Esophagus squamous epithelium (tissue), 5 donors: ENCODE results near the gene TSHZ2. TPM values are rescaled to one million over a fixed set of nuclear protein-coding genes. Genes with fewer than 3 reads are reported as not detected.

Experiments used
- DNase-seq: peaks from one replicate; lab custom pipeline; 2025; lab: John Stamatoyannopoulos, UW
- H3K27ac ChIP-seq, 4 donors: fragments of 200-600 bp; sonication (generic); one replicate each; pipeline ENCODE4 v1.5.1; 2016 to 2019; ENCODE audit warnings: mild to moderate bottlenecking in 1 of 4
- H3K27me3 ChIP-seq, 4 donors: fragments of 200-600 bp; sonication (generic); 1 replicate in 3 of 4; 2 replicates in 1 of 4; pipeline versions ENCODE4 v1.5.1 to v1.6.0; 2017 to 2021; ENCODE audit warnings: antibody characterized with exemption in 1 of 4
- H3K36me3 ChIP-seq, 3 donors: fragments of 200-600 bp; sonication (generic); one replicate each; pipeline ENCODE4 v1.5.1; 2016 to 2019
- H3K4me1 ChIP-seq, 3 donors: fragments of 200-600 bp; sonication (generic); one replicate each; pipeline ENCODE4 v1.5.1; 2017 to 2019
- H3K4me3 ChIP-seq, 4 donors: fragments of 200-600 bp; sonication (generic); 1 replicate in 3 of 4; 2 replicates in 1 of 4; pipeline ENCODE4 v1.5.1; 2016 to 2019; ENCODE audit warnings: mild to moderate bottlenecking in 2 of 4, moderate library complexity in 1 of 4
- H3K9me3 ChIP-seq, 3 donors: fragments of 200-600 bp; sonication (generic); one replicate each; pipeline ENCODE4 v1.5.1; 2016 to 2019
- CTCF ChIP-seq, 6 experiments: fragments of 450-650 bp in 4 of 6; fragments of 200-600 bp in 2 of 6; sonication (generic) in 2 of 6; IDR thresholded peaks; one replicate each; pipeline ENCODE4 v1.5.1; 2016 to 2019; ENCODE audit warnings: antibody characterized with exemption in 6 of 6, mild to moderate bottlenecking in 4 of 6, moderate library complexity in 4 of 6
- POLR2A ChIP-seq, 4 donors: fragments of 450-650 bp; IDR thresholded peaks; one replicate each; pipeline ENCODE4 v1.6.1; 2017; ENCODE audit warnings: antibody characterized with exemption in 4 of 4, mild to moderate bottlenecking in 4 of 4, moderate library complexity in 3 of 4
- WGBS, 2 donors: methylation state at CpG; one replicate each; pipeline ENCODE4 v1.1.5; 2018; 5-methylcytosine and 5-hydroxymethylcytosine counted together
- intact Hi-C: fragments of 100-400 bp; cut with DNase I; formaldehyde crosslinking; loops from one replicate; pipeline ENCODE4 v1.15.0; 2022
- total RNA-seq, 4 donors: library from RNA; depleted of rRNA; stranded (reverse); fragments of >200 nt; gene quantifications; one replicate each; pipeline ENCODE4 v1.1.0, GENCODE V29; 2016
- donor health status: DM: yes; HTN: yes; CAD: no.

TSHZ2 gene
- total RNA-seq, 4 donors from 2014 or later, result 4.7 to 22.0 (median 12.9) TPM

- 84 to 88% methylated on average over 8 to 9 of the region's 9 CpGs for WGBS, 2 donors
- no peaks in the 10 kb centered on the region for H3K36me3 ChIP-seq
- H3K4me1 ChIP-seq, result peaks cover 0 to 8% (median 0%) of the 10 kb centered on the region in 3 donors
- DNase-seq, result no peak
- no peak for TF ChIP-seq POLR2A (IDR thresholded peaks at IDR 0.05)
- TF ChIP-seq CTCF (IDR thresholded peaks at IDR 0.05), result no peak
- H3K4me3 ChIP-seq, result no peak overlapping the region
- intact Hi-C loops, result no loop called here
- no peaks in the 10 kb centered on the region for H3K9me3 ChIP-seq
- no peak overlapping the region for H3K27ac ChIP-seq
- H3K27me3 ChIP-seq, result no peaks in the 10 kb centered on the region
Measured at GRCh38 chr20:53332022-53332837, 360.1 kb downstream of the TSHZ2 start.

GRCh38 chr20:53334861-53335260 lies 362.7 kb downstream of the TSHZ2 start:
- TF ChIP-seq CTCF (IDR thresholded peaks at IDR 0.05), result no peak
- no peak for TF ChIP-seq POLR2A (IDR thresholded peaks at IDR 0.05)
- WGBS, 2 donors, result 77 to 79% methylated on average over 8 of the region's 8 CpGs

GRCh38 chr20:53335555-53335954 lies 363.4 kb downstream of the TSHZ2 start:
- intact Hi-C loops, result no loop called here

More at GRCh38 chr20:53334861-53335260, 362.7 kb downstream of the TSHZ2 start:
- H3K27ac ChIP-seq, result no peak overlapping the region
- H3K27me3 ChIP-seq, result no peaks in the 10 kb centered on the region
- no peak overlapping the region for H3K4me3 ChIP-seq
- H3K4me1 ChIP-seq, result peaks cover 0 to 8% (median 0%) of the 10 kb centered on the region in 3 donors
- H3K9me3 ChIP-seq, result no peaks in the 10 kb centered on the region
- no peaks in the 10 kb centered on the region for H3K36me3 ChIP-seq
- intact Hi-C loops, result no loop called here
- DNase-seq, result no peak

GRCh38 chr20:53336892-53337291 lies 364.7 kb downstream of the TSHZ2 start:
- no peak overlapping the region for H3K4me3 ChIP-seq
- no peaks in the 10 kb centered on the region for H3K4me1 ChIP-seq
- no peak overlapping the region for H3K27ac ChIP-seq
- WGBS, 2 donors, result 76 to 90% methylated on average over 3 of the region's 3 CpGs
- no peaks in the 10 kb centered on the region for H3K9me3 ChIP-seq
- no peak for DNase-seq
- TF ChIP-seq CTCF (IDR thresholded peaks at IDR 0.05) (no peak), POLR2A (IDR thresholded peaks at IDR 0.05) (no peak)
- H3K36me3 ChIP-seq, result no peaks in the 10 kb centered on the region
- no peaks in the 10 kb centered on the region for H3K27me3 ChIP-seq
- intact Hi-C loops, result no loop called here

More at GRCh38 chr20:53335555-53335954, 363.4 kb downstream of the TSHZ2 start:
- no peaks in the 10 kb centered on the region for H3K27me3 ChIP-seq
- DNase-seq, result no peak
- peaks cover 0 to 8% (median 0%) of the 10 kb centered on the region in 3 donors for H3K4me1 ChIP-seq
- WGBS, 2 donors, result 89 to 92% methylated on average over 6 of the region's 6 CpGs
- no peaks in the 10 kb centered on the region for H3K36me3 ChIP-seq
- no peak for TF ChIP-seq POLR2A (IDR thresholded peaks at IDR 0.05)
- no peak for TF ChIP-seq CTCF (IDR thresholded peaks at IDR 0.05)
- no peaks in the 10 kb centered on the region for H3K9me3 ChIP-seq
- H3K4me3 ChIP-seq, result no peak overlapping the region
- no peak overlapping the region for H3K27ac ChIP-seq

GRCh38 chr20:53337390-53338101 lies 365.4 kb downstream of the TSHZ2 start:
- no peak for DNase-seq

More at GRCh38 chr20:53337390-53338101, 365.4 kb downstream of the TSHZ2 start:
- no peak for TF ChIP-seq POLR2A (IDR thresholded peaks at IDR 0.05)
- no peak for TF ChIP-seq CTCF (IDR thresholded peaks at IDR 0.05)
- no peak overlapping the region for H3K27ac ChIP-seq
- WGBS, 2 donors, result 75 to 81% methylated on average over 8 of the region's 8 CpGs
- no peaks in the 10 kb centered on the region for H3K9me3 ChIP-seq
- no peaks in the 10 kb centered on the region for H3K36me3 ChIP-seq
- H3K4me3 ChIP-seq, result no peak overlapping the region
- no peaks in the 10 kb centered on the region for H3K27me3 ChIP-seq
- H3K4me1 ChIP-seq, result no peaks in the 10 kb centered on the region
- intact Hi-C loops, result no loop called here
